Omental fat pad (tissue), 4 donors: ENCODE results near the gene GALNTL6. TPM values are rescaled to one million over a fixed set of nuclear protein-coding genes. Genes with fewer than 3 reads are reported as not detected.
"Not testable (repeated sequence)": the region's sequence is repeated elsewhere in the genome, so short reads cannot be mapped to it uniquely, and the experiment has no call there.

Experiments used
- ATAC-seq: fragments of 150-250 bp; one replicate; pipeline ENCODE4 v1.9.1; 2016; ENCODE audit warnings: mild to moderate bottlenecking, moderate library complexity; ENCODE audit not compliant: low FRiP score
- DNase-seq: peaks from one replicate; pipeline ENCODE4 v3.0.0-alpha.2; 2019; ENCODE audit warnings: low spot score
- total RNA-seq, 4 donors: library from RNA; depleted of rRNA; stranded (reverse); fragments of >200 nt; gene quantifications; one replicate each; pipeline ENCODE4 v1.1.0, GENCODE V29; 2016
- TF ChIP-seq, protein P1 (sequence below), 3 donors: fragments of 450-650 bp; IDR thresholded peaks; one replicate each; pipeline ENCODE4 v1.5.1; 2016 to 2017; ENCODE audit warnings: antibody characterized with exemption in 3 of 3, mild to moderate bottlenecking in 3 of 3, moderate library complexity in 2 of 3

Gene GALNTL6
- total RNA-seq, 4 donors from 2014 or later, result not detected

DNA sequence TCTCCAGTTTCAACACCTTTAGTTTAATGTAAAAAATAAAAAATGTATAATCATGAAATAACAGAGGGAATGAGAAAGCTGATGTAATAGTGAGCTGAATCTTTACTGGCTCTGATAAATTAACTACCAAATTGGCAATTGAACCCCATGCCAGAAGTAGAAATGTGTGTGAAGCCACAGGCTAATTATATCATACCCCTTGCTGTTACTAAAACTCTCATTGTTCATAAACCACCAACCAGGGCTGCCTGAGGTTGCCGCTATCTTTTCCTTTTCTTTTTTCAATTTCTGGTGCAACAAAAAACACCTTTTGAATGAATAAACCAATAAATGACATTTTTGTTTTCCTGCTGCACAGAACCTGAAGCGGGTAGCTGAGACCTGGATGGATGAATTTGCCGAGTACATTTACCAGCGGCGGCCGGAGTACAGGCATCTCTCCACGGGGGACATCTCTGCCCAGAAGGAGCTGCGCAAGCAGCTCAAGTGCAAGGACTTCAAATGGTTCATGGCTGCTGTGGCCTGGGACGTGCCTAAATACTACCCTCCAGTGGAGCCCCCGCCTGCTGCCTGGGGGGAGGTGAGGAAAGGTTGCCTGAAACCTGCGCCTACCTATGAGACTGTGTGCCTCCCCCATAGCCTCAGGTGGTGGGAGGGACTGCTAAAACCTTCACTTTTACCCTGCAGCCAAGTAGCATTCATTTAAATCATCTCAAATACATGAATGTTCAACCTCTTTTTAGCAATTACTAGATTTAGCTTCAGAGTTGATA, 1138.7 kb downstream of the GALNTL6 start:
- no peak for ATAC-seq
- no peak for DNase-seq
- TF ChIP-seq, protein P1, sequence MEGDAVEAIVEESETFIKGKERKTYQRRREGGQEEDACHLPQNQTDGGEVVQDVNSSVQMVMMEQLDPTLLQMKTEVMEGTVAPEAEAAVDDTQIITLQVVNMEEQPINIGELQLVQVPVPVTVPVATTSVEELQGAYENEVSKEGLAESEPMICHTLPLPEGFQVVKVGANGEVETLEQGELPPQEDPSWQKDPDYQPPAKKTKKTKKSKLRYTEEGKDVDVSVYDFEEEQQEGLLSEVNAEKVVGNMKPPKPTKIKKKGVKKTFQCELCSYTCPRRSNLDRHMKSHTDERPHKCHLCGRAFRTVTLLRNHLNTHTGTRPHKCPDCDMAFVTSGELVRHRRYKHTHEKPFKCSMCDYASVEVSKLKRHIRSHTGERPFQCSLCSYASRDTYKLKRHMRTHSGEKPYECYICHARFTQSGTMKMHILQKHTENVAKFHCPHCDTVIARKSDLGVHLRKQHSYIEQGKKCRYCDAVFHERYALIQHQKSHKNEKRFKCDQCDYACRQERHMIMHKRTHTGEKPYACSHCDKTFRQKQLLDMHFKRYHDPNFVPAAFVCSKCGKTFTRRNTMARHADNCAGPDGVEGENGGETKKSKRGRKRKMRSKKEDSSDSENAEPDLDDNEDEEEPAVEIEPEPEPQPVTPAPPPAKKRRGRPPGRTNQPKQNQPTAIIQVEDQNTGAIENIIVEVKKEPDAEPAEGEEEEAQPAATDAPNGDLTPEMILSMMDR (IDR thresholded peaks at IDR 0.05), result no peak

DNA sequence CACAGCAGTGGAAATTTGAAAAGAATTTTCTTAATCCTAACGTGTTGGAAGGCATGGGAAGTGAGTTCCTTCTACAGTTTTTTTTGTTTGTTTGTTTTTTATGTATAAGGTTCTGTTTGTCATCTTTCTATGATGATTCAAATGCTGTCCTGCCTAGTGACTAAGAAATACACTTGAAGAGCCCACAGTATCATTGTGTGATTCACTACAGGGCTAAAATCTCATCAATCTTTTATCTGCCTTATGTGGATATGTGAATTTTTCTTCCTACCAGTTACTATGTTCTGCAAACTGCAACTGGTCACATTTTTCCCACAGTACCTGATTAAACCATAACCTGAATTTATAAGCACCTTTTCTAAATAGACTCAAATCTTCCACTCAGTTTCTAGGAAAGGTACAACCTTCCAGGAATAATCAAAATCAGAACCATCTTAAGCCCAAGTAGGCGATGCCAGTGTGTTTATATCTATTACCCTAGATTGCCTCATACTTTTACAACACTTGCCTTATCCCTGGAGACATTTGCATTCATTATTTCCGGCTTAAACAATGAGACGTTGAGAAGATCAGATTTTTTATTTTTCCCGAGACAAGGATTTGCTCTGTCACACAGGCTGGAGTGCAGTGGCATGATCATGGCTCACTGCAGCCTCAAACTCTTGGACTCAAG, 1140.8 kb downstream of the GALNTL6 start:
- ATAC-seq (no peak), DNase-seq (no peak)
- TF ChIP-seq, protein P1 (IDR thresholded peaks at IDR 0.05), result no peak

GRCh38 chr4:172956340-172956739, 1143.1 kb downstream of the GALNTL6 start:
- not testable (repeated sequence) for ATAC-seq, DNase-seq

GRCh38 chr4:172957216-172957615, 1144.0 kb downstream of the GALNTL6 start:
- TF ChIP-seq, protein P1 (IDR thresholded peaks at IDR 0.05), result no peak
- no peak for DNase-seq
- ATAC-seq, result no peak

GRCh38 chr4:172962564-172963353, 1149.6 kb downstream of the GALNTL6 start:
- TF ChIP-seq, protein P1 (IDR thresholded peaks at IDR 0.05), result no peak
- ATAC-seq, result no peak
- DNase-seq, result no peak

DNA sequence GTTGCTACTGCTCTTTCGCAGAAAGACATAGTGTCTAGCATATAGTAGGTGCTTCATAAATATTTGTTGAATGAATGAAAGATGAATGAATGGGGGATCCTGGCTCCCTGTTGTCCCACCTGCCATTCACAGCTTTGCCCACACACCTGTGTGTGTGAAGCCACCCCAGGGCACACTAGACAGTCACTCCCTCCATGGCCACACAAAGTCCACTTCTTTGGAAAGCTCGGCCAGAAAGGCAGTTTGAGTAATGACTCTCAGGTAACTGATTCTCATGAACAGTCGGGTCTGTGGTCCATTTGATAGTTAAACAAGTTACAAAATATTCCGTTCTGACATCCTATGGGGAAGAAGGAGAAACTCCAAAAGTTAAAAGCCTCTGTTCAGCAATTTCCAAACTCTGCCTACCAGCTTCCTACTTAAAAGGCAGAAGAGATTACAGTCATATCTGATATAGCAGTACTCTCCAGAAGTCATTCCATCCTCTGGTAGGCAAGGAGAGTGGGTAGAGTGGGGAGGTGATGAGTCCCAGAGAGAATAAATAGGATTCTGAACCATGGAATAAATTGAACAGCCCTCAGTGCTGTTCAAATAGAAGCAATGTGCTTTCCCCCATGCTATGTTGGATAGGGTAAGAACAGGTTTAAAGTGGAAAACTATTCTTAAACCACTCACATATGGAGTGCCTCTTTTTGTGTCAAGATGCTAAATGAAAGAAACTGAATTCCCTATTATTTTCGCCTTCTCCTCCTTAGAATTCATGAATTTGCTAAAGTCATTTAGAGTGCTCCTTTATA, 1150.5 kb downstream of the GALNTL6 start:
- ATAC-seq (no peak), DNase-seq (no peak)
- TF ChIP-seq, protein P1 (IDR thresholded peaks at IDR 0.05), result no peak

DNA sequence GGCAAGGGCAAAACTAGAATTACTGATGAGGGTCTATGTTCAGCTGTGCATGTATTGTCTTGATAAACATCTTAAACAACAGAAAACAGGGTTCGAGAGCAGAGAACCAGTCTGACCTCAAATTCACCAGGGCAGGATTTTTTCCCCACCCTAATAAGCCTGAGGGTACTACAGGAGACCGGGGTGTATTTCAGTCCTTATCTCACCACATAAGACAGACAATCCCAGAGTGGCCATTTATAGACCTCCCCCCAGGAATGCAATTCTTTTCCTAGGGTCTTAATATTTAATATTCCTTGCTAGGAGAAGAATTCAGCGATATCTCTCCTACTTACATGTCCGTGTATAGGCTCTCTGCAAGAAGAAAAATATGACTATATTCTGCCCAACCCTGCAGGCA, 1157.0 kb downstream of the GALNTL6 start:
- not testable (repeated sequence) for ATAC-seq, DNase-seq
